DOHH2 (cell line): ENCODE data around the gene TMPRSS2.

ENCODE experiments used
- H3F3A ChIP-seq: fragments of 200-600 bp; sonication (generic), shearing (Covaris generic); 2 replicates; pipeline ENCODE4 v1.6.0; 2016; ENCODE audit warnings: antibody characterized with exemption, mild to moderate bottlenecking; ENCODE audit not compliant: control insufficient read depth, insufficient read depth
- H3K27ac ChIP-seq: fragments of 200-600 bp; sonication (generic); 2 replicates; pipeline ENCODE4 v1.5.1; 2014; ENCODE audit warnings: low read depth, mild to moderate bottlenecking, low read length, moderate library complexity
- H3K27me3 ChIP-seq: fragments of 200-600 bp; sonication (generic); 2 replicates; pipeline ENCODE4 v1.6.1; 2014; ENCODE audit warnings: mild to moderate bottlenecking, low read length, mixed read lengths; ENCODE audit not compliant: control insufficient read depth
- H3K36me3 ChIP-seq: fragments of 200-600 bp; sonication (generic); 2 replicates; pipeline ENCODE4 v1.6.1; 2014; ENCODE audit warnings: mild to moderate bottlenecking, low read length, moderate library complexity, mixed read lengths; ENCODE audit not compliant: control insufficient read depth
- H3K4me1 ChIP-seq: fragments of 200-600 bp; sonication (generic); 2 replicates; pipeline ENCODE4 v1.6.1; 2014; ENCODE audit warnings: mild to moderate bottlenecking, low read length, mixed read lengths; ENCODE audit not compliant: control insufficient read depth
- H3K4me2 ChIP-seq: fragments of 200-600 bp; sonication (generic); 2 replicates; pipeline ENCODE4 v1.6.0; 2014; ENCODE audit warnings: mild to moderate bottlenecking, low read length, moderate library complexity
- H3K4me3 ChIP-seq: fragments of 200-600 bp; sonication (generic); 2 replicates; pipeline ENCODE4 v1.5.1; 2014; ENCODE audit warnings: mild to moderate bottlenecking, low read length, mixed read lengths
- H3K79me2 ChIP-seq: fragments of 200-600 bp; sonication (generic); 2 replicates; pipeline ENCODE4 v1.6.1; 2014; ENCODE audit warnings: mild to moderate bottlenecking, low read length, mixed read lengths; ENCODE audit not compliant: control insufficient read depth
- H3K9me2 ChIP-seq: fragments of 200-600 bp; sonication (generic); replicated peaks from 2 replicates; pipeline ENCODE4 v1.6.1; 2014; ENCODE audit warnings: mild to moderate bottlenecking, low read length, mixed read lengths; ENCODE audit not compliant: control insufficient read depth
- H3K9me3 ChIP-seq: fragments of 200-600 bp; sonication (generic); 2 replicates; pipeline ENCODE4 v1.6.1; 2014; ENCODE audit warnings: antibody characterized with exemption, low read length, mixed read lengths; ENCODE audit not compliant: control insufficient read depth, insufficient read depth
- H4K20me1 ChIP-seq: fragments of 200-600 bp; sonication (generic); 2 replicates; pipeline ENCODE4 v1.6.0; 2014; ENCODE audit warnings: low read depth, mild to moderate bottlenecking, antibody characterized with exemption, low read length, moderate library complexity; ENCODE audit not compliant: control insufficient read depth, insufficient read depth
- CTCF ChIP-seq: fragments of 200-600 bp; sonication (generic); IDR thresholded peaks from one replicate; pipeline ENCODE4 v1.5.1; 2014; ENCODE audit warnings: antibody characterized with exemption, mild to moderate bottlenecking, low read depth, low read length; ENCODE audit not compliant: poor library complexity, severe bottlenecking
- EZH2phosphoT487 ChIP-seq: fragments of 200-600 bp; sonication (generic); IDR thresholded peaks from 2 replicates; pipeline ENCODE4 v1.6.1; 2017; ENCODE audit warnings: borderline replicate concordance, mild to moderate bottlenecking, antibody characterized with exemption, low read length, moderate library complexity, mixed read lengths

TMPRSS2 gene

DNA sequence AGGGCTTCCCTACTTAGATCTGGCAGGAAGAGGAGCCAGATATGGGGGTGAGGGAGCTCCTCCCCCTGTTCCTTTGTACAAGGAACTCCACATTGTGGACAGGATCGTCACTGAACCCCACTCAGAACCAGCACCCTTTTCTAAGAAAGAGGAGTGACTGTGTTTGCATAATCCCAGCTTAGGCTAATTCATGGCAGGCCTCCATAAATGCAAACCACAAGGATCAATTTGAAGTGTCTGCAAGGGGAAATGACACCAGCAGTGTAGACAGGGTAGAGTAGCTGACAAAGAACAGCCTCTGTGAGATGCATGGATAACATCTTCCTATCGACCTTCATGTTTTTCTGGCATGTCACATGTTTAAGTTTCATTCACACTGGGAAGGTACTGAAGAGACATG is 70.2 kb downstream of the TMPRSS2 start:
- H3K4me1 ChIP-seq: no peaks in the 10 kb centered on the region
- H3K36me3 ChIP-seq: no peaks in the 10 kb centered on the region
- no peaks in the 10 kb centered on the region for H3K79me2 ChIP-seq
- no peak overlapping the region for H3K4me3 ChIP-seq
- H3K9me2 ChIP-seq: no peaks in the 10 kb centered on the region
- no peak for TF ChIP-seq EZH2phosphoT487
- H3K27ac ChIP-seq: no peak overlapping the region
- no peak overlapping the region for H3K4me2 ChIP-seq
- H3K27me3 ChIP-seq: no peaks in the 10 kb centered on the region
- no peaks in the 10 kb centered on the region for H3F3A ChIP-seq
- no peaks in the 10 kb centered on the region for H4K20me1 ChIP-seq
- peaks cover 3% of the 10 kb centered on the region; the same call in 1 of the 2 replicates for H3K9me3 ChIP-seq

DNA sequence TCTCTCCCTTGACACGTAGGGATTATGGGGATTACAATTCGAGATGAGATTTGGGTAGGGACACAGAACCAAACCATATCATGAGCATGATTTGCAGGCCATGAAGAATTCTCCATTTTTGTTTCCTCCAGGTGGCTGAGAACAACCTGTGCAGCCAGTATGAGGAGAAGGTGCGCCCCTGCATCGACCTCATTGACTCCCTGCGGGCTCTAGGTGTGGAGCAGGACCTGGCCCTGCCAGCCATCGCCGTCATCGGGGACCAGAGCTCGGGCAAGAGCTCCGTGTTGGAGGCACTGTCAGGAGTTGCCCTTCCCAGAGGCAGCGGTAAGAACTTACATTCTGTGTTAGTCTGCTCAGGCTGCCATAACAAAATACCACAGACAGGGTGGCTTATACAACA is 72.3 kb downstream of the TMPRSS2 start:
- H3K4me1 ChIP-seq: 0 out of 2 replicates have a peak, but pooled peaks cover 3% of the 10 kb centered on the region
- H3F3A ChIP-seq: no peaks in the 10 kb centered on the region
- no peaks in the 10 kb centered on the region for H3K36me3 ChIP-seq
- no peak overlapping the region for H3K27ac ChIP-seq
- H4K20me1 ChIP-seq: no peaks in the 10 kb centered on the region
- TF ChIP-seq EZH2phosphoT487: no peak
- no peak for TF ChIP-seq CTCF
- no peaks in the 10 kb centered on the region for H3K9me2 ChIP-seq
- H3K4me3 ChIP-seq: no peak overlapping the region
- no peaks in the 10 kb centered on the region for H3K79me2 ChIP-seq
- peaks cover 3% of the 10 kb centered on the region; the same call in 1 of the 2 replicates for H3K27me3 ChIP-seq
- no peak overlapping the region for H3K4me2 ChIP-seq
- peaks cover 3% of the 10 kb centered on the region; the same call in 1 of the 2 replicates for H3K9me3 ChIP-seq

DNA sequence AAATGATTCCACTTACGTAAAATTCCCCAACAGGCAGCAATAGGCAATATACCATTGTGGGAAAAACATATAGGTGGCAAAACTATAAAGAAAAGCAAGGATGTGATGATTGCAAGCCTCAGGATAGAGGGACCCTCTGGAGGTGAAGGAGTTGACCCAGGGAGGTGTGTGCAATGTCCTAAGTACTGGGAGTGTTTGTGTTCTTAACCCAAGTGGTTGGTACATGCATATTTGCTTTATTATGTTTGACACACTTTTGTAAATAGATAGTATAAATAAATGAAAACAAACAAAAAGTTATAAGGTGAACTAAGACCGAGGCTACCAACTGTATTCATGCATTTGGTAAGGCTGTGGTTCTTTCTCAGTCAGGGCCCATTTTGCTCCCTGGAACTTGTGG is 74.4 kb downstream of the TMPRSS2 start:
- no peaks in the 10 kb centered on the region for H3K36me3 ChIP-seq
- no peaks in the 10 kb centered on the region for H3K79me2 ChIP-seq
- H3K9me3 ChIP-seq: peaks cover 3% of the 10 kb centered on the region; the same call in 1 of the 2 replicates
- peaks cover 7% of the 10 kb centered on the region; the same call in 1 of the 2 replicates for H3K27me3 ChIP-seq
- H3K27ac ChIP-seq: no peak overlapping the region
- no peaks in the 10 kb centered on the region for H3F3A ChIP-seq
- TF ChIP-seq EZH2phosphoT487 (no peak), CTCF (no peak)
- H3K9me2 ChIP-seq: no peaks in the 10 kb centered on the region
- no peak overlapping the region for H3K4me3 ChIP-seq
- no peak overlapping the region for H3K4me2 ChIP-seq
- H4K20me1 ChIP-seq: no peaks in the 10 kb centered on the region
- H3K4me1 ChIP-seq: 0 out of 2 replicates have a peak, but pooled peaks cover 3% of the 10 kb centered on the region

- Histone ChIP-seq H3K4me2 (no peak overlapping the region), H3K4me3 (no peak overlapping the region), H3K79me2 (no peaks in the 10 kb centered on the region), H3K27me3 (peaks cover 13% of the 10 kb centered on the region; the same call in 1 of the 2 replicates), H3K9me2 (no peaks in the 10 kb centered on the region), H3K27ac (no peak overlapping the region), H3F3A (no peaks in the 10 kb centered on the region), H3K36me3 (no peaks in the 10 kb centered on the region), H3K4me1 (0 out of 2 replicates have a peak, but pooled peaks cover 3% of the 10 kb centered on the region), H4K20me1 (no peaks in the 10 kb centered on the region), H3K9me3 (peaks cover 3% of the 10 kb centered on the region; the same call in 1 of the 2 replicates)
- TF ChIP-seq CTCF (no peak), EZH2phosphoT487 (no peak)
Measured at GRCh38 chr21:41432562-41433460, 75.1 kb downstream of the TMPRSS2 start.
